Measurements from ENCODE around the gene GNRH2. TPM values are rescaled to one million over a fixed set of nuclear protein-coding genes. Genes with fewer than 3 reads are reported as not detected.
"Not testable (repeated sequence)": the region's sequence is repeated elsewhere in the genome, so short reads cannot be mapped to it uniquely, and the experiment has no call there.

Gene GNRH2
- total RNA-seq, 1 donor from 2014 or later = not detected

DNA sequence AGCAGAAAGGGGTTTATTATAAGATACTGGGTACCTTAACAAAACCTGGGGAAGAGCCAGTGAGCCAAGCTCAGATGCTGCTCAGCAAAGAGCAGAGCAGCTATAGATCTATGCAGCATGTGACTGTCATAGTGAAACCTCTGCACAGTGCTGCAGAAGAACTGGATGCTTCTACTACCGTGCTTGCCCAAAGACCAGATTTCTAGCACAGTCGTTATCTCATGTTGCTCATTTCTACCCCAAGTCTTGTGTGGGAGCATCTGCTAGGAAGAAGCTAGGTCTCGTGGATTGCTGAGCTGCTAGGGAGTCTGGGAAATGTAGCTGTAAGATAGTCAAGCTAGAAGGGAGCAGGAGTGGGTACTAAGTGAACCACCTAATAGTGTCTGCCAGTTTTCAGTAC, 31.7 kb upstream of the GNRH2 start:
- DNase-seq (ENCODE audit: low read depth) = no peak
- TF ChIP-seq, protein P1, sequence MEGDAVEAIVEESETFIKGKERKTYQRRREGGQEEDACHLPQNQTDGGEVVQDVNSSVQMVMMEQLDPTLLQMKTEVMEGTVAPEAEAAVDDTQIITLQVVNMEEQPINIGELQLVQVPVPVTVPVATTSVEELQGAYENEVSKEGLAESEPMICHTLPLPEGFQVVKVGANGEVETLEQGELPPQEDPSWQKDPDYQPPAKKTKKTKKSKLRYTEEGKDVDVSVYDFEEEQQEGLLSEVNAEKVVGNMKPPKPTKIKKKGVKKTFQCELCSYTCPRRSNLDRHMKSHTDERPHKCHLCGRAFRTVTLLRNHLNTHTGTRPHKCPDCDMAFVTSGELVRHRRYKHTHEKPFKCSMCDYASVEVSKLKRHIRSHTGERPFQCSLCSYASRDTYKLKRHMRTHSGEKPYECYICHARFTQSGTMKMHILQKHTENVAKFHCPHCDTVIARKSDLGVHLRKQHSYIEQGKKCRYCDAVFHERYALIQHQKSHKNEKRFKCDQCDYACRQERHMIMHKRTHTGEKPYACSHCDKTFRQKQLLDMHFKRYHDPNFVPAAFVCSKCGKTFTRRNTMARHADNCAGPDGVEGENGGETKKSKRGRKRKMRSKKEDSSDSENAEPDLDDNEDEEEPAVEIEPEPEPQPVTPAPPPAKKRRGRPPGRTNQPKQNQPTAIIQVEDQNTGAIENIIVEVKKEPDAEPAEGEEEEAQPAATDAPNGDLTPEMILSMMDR (conservative IDR thresholded peaks at IDR 0.05; ENCODE audit: low read depth, low read length) = no peak
- H3K4me3 ChIP-seq (ENCODE audit: low read depth, low read length) = no peak overlapping the region

DNA sequence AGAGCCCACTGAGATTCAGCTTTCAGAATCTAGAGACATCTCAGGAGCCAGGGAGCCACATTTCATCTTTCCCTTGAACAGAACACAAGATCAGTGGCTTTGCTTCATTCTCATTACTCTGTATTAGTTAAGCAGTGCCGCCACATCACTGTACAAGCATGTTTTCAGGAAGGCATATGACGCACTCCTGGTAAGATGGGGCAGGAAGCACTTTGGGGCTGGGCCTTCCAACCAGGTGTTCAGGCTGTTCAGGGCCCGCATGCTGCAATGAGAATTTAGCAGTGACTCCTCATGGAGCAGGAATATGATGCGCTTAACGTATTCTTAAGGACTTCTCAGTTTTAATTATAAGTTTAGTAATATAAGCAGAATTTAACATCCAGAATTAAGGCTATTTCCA, 29.7 kb upstream of the GNRH2 start:
- DNase-seq (ENCODE audit: low read depth) = no peak
- no peak overlapping the region for H3K4me3 ChIP-seq (ENCODE audit: low read depth, low read length)
- TF ChIP-seq, protein P1 (conservative IDR thresholded peaks at IDR 0.05; ENCODE audit: low read depth, low read length) = no peak

DNA sequence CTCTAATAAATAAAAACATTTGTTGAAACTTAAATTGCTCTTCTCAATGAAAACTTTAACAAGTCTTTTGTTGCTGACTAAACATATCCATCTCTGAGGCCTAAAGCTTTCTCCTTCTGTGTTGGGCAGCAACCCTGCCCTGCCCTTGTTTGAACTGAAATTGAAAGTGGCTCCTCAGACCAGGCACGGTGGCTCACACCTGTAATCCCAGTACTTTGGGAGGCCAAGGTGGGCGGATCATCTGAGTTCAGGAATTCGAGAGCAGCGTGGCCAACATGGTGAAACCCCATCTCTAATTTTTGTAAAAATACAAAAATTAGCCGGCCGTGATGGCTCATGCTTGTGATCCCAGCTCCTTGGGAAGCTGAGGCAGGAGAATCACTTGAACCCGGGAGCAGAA, 29.2 kb upstream of the GNRH2 start:
- H3K4me3 ChIP-seq (ENCODE audit: low read depth, low read length) = no peak overlapping the region
- DNase-seq (ENCODE audit: low read depth) = no peak
- TF ChIP-seq, protein P1 (conservative IDR thresholded peaks at IDR 0.05; ENCODE audit: low read depth, low read length) = no peak

GRCh38 chr20:3014662-3015061, 28.8 kb upstream of the GNRH2 start:
- no peak overlapping the region for H3K4me3 ChIP-seq (ENCODE audit: low read depth, low read length)
- TF ChIP-seq, protein P1 (conservative IDR thresholded peaks at IDR 0.05; ENCODE audit: low read depth, low read length) = no peak
- DNase-seq (ENCODE audit: low read depth) = no peak

GRCh38 chr20:3015302-3015701, 28.1 kb upstream of the GNRH2 start:
- H3K4me3 ChIP-seq (ENCODE audit: low read depth, low read length); DNase-seq (ENCODE audit: low read depth): not testable (repeated sequence)

GRCh38 chr20:3021327-3021726, 22.1 kb upstream of the GNRH2 start:
- TF ChIP-seq, protein P1 (conservative IDR thresholded peaks at IDR 0.05; ENCODE audit: low read depth, low read length) = no peak

DNA sequence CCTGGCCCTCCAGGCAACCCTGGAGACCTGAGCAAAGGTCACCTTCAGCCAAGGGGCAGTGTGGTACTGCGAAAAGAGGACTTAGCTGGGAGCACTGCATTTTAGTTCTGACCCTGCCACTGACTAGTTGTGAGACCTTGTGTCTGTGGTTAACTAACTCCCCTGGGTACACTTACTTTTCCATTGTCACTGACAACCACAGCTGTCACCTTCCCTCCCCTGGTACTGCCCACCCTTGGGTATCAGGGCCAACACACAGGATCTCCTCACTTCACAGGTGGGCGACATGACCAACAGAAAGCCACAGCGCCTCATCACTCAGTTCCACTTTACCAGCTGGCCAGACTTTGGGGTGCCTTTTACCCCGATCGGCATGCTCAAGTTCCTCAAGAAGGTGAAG, 21.6 kb upstream of the GNRH2 start:
- DNase-seq (ENCODE audit: low read depth) = no peak
- no peak overlapping the region for H3K4me3 ChIP-seq (ENCODE audit: low read depth, low read length)
- TF ChIP-seq, protein P1 (conservative IDR thresholded peaks at IDR 0.05; ENCODE audit: low read depth, low read length) = no peak

More at GRCh38 chr20:3021327-3021726, 22.1 kb upstream of the GNRH2 start:
- H3K4me3 ChIP-seq (ENCODE audit: low read depth, low read length) = no peak overlapping the region
- DNase-seq (ENCODE audit: low read depth) = no peak

- H3K4me3 ChIP-seq (ENCODE audit: low read depth, low read length) = not testable (repeated sequence)
Observed at GRCh38 chr20:3022559-3023490, 20.6 kb upstream of the GNRH2 start.

More at GRCh38 chr20:3022559-3023490, 20.6 kb upstream of the GNRH2 start:
- not testable (repeated sequence) for DNase-seq (ENCODE audit: low read depth)
